IPS DF 4.7 (cell line): ENCODE data around the gene LRRC1.

Source experiments
- DNase-seq: peaks from one replicate; pipeline ENCODE4 v3.0.0-alpha.2; 2013; ENCODE audit warnings: low spot score; ENCODE audit errors: extremely low read depth

The LRRC1 gene

DNA sequence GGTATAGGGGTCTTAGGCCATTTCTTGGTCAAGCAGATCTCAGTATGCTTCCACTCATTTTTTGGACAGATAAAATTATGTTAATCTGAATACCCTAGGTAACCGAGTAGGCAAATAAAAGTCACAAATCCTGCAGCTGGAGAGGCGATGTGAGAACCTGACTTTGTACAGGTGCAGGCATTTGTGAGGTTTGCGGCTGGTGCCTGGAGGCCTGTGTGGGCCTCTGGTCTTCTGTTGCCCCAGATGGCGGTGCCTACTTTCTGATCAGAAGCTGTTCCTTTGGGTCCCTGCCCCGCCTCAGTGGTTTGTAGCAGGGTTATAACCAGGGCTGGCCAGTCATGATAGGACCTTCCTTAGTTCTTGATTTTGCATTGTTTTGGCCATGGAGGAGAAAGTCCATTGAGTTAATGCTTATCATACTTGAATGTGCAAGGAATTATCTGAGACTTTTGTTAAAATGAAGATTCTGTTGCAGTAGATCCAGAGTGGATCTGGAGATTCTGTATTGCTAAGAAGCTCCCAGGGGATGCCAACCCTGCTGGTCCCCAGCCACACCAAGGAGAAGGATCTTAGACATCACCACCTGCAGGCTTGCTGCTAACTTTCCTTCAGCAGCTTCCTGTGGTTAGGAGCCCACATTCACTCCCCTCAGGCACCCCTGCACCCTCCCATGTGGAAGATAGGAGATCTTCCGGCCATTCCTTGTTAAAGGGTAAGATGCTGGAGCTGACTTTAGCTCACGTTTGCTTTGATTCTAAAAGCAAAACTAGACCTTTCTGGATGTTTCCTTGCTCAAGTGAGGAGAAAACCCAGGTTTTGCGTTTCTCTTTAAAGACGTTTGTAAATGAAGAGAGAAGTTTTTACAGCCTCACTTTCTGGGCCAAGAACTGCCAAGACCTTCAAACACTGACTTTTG, 50.7 kb downstream of the LRRC1 start:
- DNase-seq: no peak

DNA sequence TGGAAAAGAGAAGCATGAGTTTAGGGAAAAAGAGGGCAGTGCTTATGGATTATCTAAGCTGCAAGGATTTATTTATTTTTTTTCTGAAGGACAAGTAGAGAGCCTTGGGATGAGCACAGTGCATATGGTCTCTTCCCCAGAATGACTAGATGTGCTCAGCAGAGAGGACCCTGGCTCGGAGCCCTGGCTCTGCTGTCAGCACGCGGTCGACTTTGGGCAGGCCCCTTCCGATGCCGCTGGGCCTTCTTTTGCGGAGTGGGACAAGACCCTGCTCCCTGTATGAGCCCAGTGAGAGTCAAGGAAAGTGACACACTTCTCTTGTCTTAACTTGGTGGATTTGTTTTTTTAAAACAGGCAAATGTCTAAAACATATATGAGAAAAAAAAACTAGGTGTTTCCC, 51.4 kb downstream of the LRRC1 start:
- DNase-seq: no peak

DNA sequence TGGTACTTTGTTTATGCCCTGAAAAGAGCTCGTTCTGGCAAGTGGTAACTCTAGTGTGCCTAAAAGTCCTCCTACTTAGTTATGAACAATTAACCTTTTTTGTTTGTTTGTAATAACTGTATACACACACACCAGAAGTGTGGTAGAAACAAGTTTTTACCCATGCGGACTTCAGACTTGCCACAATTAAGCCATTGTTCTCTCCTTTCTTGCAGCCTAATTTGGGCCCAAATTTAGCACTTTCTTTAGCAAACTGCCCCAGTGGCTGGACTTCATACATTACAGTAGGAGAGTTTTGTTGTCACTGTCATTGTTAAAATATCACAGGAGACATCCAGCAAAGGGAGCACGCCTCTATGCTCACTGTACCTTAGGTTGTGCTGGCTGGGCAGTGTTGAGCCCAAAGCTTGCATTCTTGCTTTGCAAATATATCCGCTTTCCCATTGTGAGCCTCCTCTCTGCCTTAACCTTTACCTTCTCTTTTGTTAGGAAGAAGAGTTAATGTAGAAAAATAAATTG, 53.0 kb downstream of the LRRC1 start:
- no peak for DNase-seq

DNA sequence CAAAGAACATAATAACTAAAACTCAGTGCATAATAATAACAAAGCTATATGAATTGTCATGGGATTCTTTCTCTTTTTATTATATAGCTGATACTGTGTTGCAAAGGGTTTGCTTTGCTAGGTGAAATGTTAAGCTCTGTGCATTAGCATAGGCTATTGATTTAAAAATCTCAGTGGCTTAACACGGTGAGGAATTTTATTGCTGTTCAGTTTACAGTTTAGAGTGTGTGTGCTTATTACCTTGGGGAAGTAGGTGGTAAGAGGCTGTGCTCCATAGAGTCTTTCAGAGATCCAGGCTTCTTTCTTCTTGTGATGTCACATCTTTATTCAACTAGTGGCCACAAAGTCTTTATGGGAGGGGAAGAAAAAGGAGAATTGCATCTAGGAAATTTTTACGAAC, 55.7 kb downstream of the LRRC1 start:
- no peak for DNase-seq

DNA sequence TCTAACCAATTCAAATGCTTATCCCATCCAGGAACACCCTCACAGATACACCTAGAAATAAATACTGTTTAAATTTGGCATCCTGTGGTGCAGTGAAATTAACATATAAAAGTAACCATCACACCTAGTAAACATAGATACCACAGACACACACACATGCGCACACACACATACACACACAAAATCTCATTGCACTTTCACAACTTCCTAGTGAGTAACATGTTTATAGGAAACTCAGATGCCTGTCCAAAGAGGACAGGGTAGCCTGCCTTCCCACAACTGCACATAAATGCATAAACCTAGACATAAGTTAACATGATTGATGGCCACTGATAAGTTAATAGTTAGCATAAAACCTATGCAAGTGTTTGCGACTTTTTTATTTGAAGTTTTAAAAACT, 56.8 kb downstream of the LRRC1 start:
- no peak for DNase-seq

DNA sequence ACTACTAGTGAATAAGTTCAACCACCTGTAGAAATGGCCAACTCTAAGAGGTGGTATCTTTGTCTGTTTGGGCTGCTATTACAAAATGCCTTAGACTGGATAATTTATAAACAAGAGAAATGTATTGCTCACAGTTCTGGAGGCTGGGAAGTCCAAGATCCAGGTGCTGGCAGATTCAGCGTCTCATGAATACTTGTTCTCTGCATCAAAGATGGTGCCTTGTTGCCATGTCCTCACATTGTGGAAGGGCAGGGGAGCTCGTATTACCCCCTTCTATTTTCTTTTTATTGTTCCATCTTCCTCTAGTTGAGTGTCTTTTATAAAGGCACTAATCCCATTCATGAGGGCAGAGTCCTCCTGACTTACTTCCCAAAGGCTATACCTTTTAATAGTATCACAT, 58.0 kb downstream of the LRRC1 start:
- DNase-seq: no peak

DNA sequence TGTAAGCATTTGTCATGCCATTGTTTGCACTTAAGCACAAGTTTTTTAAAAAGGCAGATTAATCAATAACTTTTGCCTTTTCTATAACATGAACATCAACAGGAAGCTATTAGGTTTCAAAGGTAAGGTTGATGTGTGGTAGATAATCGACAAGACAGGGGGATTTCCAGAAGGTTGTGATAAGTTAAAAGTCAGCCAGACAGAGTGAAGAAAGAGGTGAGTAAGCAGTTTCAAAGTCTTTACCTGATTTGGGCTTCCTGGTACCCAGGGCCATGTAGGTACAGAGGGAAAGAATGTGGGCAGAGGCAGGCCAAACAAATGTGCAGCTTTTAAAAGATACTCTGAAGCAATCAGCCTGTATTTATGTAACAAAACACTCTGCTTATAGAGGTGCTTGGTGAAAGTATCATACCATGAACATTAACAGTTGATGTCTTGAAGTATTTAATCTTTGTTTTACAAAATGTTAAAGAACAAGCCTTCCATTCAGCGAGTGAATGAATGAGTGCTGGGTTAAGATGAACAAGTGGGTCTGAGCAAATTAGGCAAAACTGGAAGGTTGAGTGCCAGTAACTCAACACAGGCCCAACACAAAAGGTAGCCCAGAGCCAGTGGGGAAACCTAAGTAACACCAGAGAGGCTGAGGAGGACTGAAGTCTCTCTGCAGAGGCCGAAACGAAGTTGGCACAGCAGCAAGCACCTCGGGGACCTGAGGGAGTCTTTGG, 60.2 kb downstream of the LRRC1 start:
- DNase-seq: no peak

DNA sequence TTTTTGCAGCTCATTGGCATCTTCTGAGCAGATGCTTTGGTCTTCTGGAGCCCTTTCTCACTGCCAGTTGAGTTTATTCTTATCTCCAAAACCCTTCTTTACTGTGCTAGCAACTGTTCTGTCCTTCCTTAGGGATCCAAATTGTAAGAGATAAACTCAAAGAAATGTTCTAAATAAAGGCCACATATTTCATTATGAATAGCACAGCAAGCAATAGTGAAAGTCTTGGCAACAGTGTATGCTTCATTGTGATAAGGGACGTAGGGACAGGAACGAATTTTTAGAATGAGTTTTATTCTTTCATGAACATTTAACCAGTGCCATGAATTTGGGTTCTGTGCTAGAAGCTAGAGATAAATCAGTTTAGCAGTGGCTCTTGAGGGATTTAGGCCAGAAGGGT, 61.1 kb downstream of the LRRC1 start:
- DNase-seq: no peak

DNA sequence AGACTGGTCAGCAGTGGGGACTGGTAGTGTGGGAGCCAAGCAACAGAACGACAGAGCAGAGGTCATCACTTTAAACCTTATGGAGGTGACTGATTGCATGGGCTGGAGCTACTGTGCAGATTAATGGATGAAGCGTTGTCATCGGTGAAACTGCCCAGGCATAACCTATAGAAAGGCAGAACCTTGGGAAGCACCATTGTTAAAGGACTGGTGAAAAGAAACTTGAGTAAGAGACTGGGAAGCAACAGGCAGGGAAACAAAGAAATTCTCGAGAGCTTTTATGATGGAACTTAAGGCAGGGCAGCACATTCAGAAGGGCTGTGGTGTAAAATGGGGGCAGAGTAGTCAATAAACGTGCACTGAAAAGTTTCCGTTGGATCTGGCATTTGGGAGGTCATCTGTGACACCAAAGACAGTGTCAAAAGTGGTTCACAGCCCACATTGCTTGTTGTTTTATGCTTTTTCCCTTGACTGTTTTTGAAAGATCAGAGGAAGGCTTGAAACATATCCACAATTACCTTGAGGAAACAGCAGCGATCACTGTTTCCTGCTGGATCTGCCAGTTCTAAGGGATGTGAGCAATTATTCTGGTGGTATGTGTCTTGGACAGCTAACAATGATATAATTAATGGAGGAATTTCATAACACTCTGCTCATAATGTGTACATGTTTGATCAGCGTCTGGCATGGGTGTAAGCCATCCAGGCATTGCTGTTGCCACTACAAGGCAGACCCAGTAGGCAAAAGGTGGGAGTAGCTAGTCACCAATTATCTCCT, 62.7 kb downstream of the LRRC1 start:
- DNase-seq: no peak

DNA sequence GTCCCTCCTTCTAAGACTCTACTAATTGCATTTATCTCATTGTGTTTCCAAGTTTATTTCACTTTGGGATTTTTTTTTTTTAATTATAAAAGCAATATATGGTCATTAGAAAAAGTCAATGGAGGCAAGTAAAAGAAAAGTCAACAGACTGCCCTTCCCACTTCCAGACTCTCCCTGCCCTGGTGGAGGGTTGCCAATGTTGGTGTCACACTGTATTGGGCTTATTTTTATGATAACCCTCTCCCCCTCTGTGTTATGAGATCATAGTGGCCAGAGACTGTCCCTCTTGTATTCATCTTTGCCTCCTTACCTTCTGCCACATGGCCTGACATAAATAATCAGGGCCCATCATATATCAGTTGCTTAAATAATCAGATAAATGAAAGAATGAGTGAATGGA, 63.4 kb downstream of the LRRC1 start:
- no peak for DNase-seq

DNA sequence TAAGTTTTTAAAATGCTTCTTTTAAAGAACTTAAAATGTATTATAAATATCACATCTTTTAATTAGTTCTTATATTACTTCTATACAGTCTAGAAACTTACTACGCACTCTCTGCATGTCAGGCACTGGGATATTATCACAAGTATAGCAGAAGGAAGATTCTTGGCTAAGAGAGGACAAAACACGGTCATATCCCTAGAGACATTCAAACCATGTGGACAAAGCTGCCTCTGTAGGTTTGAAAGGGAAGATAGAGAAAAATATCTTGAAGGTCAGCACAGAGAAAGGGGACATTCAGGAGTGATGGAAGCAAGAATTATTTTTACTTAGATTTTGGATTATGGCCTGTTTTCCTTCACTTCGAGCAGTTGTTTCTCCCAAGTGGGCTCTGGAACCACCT, 64.1 kb downstream of the LRRC1 start:
- DNase-seq: no peak

DNA sequence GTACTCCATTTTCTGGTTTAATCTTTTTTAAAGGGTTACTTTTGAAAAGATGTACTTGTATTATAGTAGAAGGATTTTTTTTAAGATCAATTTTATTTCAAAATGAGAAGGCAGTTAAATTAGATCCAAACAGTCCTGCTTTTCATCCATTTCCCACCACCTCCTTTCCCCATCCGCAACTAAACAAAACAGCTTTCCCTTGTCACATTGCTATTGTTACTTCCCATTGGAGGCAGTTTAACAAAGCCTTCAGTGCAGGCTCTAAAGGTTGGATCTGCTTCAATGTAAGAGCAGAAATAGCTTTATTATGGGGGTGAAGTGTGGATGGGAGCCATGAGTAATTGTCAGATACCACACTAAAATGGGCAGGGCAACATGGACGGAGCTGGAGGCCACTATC, 65.7 kb downstream of the LRRC1 start:
- DNase-seq: no peak

DNA sequence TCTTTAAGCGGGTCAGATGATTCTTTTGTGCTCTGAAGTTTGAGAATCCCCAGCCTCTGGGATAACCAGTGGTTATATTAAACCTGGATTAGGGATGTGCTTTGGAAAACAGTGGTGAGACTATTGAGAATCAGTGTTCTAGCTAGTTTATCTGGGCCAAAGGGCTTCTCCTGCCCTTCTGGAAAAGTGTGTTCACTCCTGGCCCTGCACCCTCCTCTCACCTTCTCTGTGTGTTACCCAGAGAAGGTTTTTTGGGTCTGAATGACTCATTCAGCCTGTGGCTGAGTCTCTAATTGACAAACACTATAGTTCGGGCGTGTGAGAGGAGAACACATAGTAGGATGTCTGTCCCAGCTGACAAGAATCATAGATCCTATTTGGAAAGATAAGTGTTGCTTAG, 66.7 kb downstream of the LRRC1 start:
- DNase-seq: no peak

DNA sequence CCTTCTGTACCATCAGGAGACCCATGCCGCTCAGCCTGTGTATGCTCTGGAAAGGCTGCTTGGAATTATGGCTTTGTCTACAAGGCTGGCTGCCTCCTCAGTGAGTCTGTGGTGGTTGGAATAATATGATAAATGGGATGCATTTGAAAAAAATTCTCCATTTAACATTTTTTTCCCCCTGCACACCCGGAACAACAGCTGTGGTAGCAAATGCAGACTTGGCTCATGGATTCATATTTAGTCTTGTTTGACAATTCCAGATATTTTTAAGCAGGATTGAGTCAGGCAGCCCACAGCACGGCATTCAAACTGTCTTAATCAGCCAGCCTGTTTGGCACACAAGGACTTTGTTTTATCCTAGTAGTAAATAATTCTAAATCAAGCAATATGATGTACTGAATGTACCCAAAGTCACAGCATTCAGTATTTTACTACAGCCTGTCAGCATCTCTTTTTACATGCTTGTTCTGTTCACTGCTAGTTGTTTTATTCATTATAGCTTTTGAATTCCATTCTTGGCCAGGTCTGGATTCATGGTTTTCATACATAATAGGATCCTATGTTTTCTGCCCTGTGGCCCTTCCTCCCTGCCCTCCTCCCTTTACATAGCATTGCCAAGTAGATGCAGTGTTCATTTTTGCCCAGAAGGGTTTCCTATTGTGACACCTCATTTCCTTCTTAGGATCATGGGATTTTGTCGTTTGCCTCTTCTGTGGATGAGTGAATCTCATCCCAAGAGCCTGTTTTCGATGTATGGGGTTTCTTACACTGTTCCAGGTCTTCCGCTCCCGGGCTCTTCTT, 68.1 kb downstream of the LRRC1 start:
- no peak for DNase-seq

DNA sequence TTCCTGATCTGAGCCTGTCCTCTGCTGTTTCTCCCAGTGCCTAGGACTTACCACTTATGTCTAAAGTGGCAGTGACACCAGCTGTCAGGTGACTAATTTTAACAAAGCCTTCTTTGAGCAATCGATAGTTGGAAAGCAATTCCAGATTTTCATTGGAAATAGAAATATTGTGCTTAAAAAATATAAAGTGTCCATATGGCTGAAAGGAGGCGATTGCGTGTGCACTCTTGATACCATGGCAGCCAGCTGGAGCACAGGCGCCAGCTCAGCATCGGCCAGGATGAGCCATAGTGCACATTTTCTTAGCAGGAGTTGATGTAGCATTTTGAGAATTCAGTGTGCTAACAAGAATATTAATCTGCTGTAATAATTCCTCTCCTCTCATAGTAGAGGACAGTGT, 70.0 kb downstream of the LRRC1 start:
- DNase-seq: no peak

DNA sequence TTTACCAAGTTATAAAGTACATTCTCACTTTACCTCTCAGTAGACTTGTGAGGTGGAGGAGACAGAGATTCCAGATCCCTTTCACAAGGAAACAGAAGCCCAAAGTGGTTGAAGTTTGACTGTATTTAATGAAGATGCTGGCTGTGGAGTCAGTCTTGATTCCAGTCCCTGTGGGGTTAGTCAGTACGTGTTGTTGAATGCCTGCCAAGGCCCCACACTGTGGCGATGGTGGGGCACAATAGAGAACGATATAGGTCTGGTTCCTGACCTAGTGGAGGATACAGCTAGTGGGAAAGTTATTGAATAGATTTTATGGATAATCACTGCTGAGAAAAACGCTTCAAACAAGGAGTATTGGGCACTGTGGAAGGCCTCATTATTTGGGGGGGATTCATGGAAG, 71.4 kb downstream of the LRRC1 start:
- DNase-seq: no peak

DNA sequence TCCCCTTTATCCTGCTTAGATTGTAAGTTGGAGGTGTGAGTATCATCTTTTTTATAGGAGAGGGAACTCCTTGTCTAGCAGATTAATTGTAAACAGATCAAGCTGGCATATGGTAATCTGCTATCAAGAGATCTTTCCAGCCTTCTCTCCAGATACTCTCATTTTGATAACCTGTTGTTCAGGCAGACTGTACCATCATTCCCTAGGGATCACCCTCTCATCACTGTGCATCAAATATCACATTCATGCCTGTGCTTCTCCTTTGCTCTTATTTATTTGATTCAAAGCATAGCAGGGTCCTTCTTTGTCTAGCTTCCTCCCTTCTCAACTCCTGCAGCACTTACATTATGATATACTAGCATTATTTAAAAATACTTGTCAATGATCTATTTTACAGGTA, 73.8 kb downstream of the LRRC1 start:
- no peak for DNase-seq

DNA sequence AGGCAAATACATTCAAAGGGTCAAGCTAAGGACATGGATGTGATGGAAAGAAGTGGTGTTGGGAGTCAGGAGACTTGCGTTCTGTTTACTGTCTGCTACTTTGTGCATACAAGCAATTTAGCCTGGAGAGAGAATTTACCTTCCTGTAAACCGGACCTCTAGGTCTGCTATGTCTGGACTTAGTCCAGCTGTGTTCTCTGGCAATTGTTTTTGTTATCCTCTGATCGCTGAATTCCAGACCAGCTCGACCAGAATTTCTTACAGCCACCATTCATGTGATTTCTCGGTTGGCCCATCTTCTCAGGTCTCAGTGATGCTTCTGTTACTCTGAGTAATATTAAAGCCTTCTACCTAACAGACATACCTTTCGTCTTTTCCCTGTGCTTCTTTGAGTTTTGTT, 75.2 kb downstream of the LRRC1 start:
- no peak for DNase-seq

DNA sequence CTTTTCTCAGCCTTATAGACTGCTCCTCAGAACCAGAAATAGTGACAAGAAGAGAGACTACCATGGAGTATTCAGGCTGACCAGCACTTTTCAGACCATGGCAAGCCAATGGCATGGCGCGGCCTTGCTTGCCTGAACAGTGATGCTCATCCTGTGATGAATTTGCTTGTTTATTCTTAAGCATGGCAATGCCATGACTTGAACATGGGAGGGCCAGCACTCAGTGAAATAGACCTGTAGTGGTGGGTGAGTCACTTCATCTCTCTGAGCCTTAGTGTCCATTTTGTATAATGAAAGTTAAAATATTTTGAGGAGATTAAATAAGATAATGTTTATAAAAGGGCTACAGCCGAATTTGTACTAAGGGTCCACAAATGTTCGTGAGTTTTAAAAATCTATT, 79.1 kb downstream of the LRRC1 start:
- DNase-seq: no peak

DNA sequence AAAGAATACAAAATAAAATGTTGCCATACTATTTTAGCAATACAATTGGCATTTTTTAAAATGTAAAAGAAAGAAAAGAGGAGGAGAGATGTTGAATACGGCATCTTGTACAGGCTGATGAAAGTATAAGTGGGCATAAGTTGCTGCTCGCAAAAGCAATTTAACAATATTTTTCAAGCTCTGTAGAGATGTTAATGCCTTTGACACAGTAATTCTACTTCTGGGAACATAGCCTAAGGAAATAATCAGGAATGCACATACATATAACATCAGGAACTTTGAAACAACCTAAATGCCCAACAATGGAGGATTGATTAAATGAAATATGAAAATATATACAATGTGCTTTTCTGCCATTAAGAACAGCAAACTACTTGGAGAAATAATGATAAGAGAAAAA, 80.2 kb downstream of the LRRC1 start:
- no peak for DNase-seq

DNA sequence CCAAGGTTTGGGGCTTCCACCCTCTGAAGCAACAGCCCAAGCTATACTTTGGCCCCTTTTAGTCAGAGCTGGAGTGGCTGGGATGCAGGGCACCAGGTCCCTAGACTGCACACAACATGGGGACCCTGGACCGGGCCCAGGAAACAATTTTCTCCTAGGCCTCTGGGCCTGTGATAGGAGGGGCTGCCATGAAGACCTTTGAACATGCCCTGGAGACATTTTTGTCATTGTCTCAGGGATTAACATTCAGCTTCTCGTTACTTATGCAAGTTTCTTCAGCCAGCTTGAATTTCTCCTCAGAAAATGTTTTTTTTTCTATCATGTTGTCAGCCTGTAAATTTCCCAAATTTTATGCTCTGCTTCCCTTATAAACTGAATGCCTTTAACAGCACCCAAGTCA, 82.3 kb downstream of the LRRC1 start:
- DNase-seq: no peak
